IMR-90 (cell line): ENCODE measurements around the gene STRIP1.

ENCODE experiments used
- CEBPB ChIP-seq: IDR thresholded peaks from 2 replicates; pipeline ENCODE4 v1.6.1; 2012; ENCODE audit warnings: low read depth, low read length, improper control_type of control experiment
- CHD1 ChIP-seq: IDR thresholded peaks from 2 replicates; pipeline ENCODE4 v1.6.1; 2012; ENCODE audit warnings: low read depth, low read length, improper control_type of control experiment
- CTCF ChIP-seq: conservative IDR thresholded peaks from 2 replicates; pipeline ENCODE4 v1.5.1; 2012; ENCODE audit warnings: mild to moderate bottlenecking, low read depth, low read length, improper control_type of control experiment
- MAFK ChIP-seq: IDR thresholded peaks from 2 replicates; pipeline ENCODE4 v1.6.1; 2012; ENCODE audit warnings: low read depth, low read length, improper control_type of control experiment
- MAZ ChIP-seq: IDR thresholded peaks from 2 replicates; pipeline ENCODE4 v1.6.1; 2012; ENCODE audit warnings: low read depth, mild to moderate bottlenecking, low read length, improper control_type of control experiment, moderate library complexity, borderline replicate concordance
- NFE2L2 ChIP-seq: fragments of 150-350 bp; IDR thresholded peaks from 2 replicates; pipeline ENCODE4 v1.6.1; 2016; ENCODE audit warnings: low read depth, mild to moderate bottlenecking, low read length
- POLR2A ChIP-seq: IDR thresholded peaks from 2 replicates; pipeline ENCODE4 v1.6.1; 2012; ENCODE audit warnings: mild to moderate bottlenecking, low read depth, low read length
- USF2 ChIP-seq: fragments of 150-350 bp; IDR thresholded peaks from 2 replicates; pipeline ENCODE4 v1.6.1; 2017; ENCODE audit warnings: mild to moderate bottlenecking, antibody characterized with exemption, low read length, low read depth

GRCh38 chr1:109996476-109996875 lies 37.9 kb upstream of the STRIP1 start:
- no peak for TF ChIP-seq CTCF
- no peak for TF ChIP-seq CHD1
- no peak for TF ChIP-seq USF2
- TF ChIP-seq POLR2A, result no peak
- TF ChIP-seq CEBPB, result peak; percentile 71
- no peak for TF ChIP-seq MAZ
- TF ChIP-seq NFE2L2, result no peak
- no peak for TF ChIP-seq MAFK
